ENCODE measurements around the gene SLC16A1.
"Not testable (repeated sequence)": the region's sequence is repeated elsewhere in the genome, so short reads cannot be mapped to it uniquely, and the experiment has no call there.

SLC16A1 gene

GRCh38 chr1:112894010-112894292 is 62.0 kb downstream of the SLC16A1 start:
- no peak for FAIRE-seq
- DNase-seq (ENCODE audit: insufficient read length, low spot score) = no peak
- TF ChIP-seq POU2F2 (IDR thresholded peaks at IDR 0.05; ENCODE audit: low read depth, low read length) = no peak
- no peak for TF ChIP-seq SPI1 (IDR thresholded peaks at IDR 0.05; ENCODE audit: low read depth, low read length)
- no peak for TF ChIP-seq POLR2A (IDR thresholded peaks at IDR 0.05; ENCODE audit: low read depth, low read length)
- TF ChIP-seq TAF1 (IDR thresholded peaks at IDR 0.05; ENCODE audit: low read depth, low read length) = no peak
- no peak for TF ChIP-seq PAX5 (IDR thresholded peaks at IDR 0.05; ENCODE audit: insufficient read depth, low read length, severe bottlenecking)
- TF ChIP-seq POLR2AphosphoS5 (IDR thresholded peaks at IDR 0.05; ENCODE audit: low read depth, low read length) = no peak

GRCh38 chr1:112893288-112894009 is 62.5 kb downstream of the SLC16A1 start:
- no peak for DNase-seq (ENCODE audit: insufficient read length, low spot score)
- TF ChIP-seq SPI1 (IDR thresholded peaks at IDR 0.05; ENCODE audit: low read depth, low read length) (no peak), TAF1 (IDR thresholded peaks at IDR 0.05; ENCODE audit: low read depth, low read length) (no peak), PAX5 (IDR thresholded peaks at IDR 0.05; ENCODE audit: insufficient read depth, low read length, severe bottlenecking) (no peak), POLR2A (IDR thresholded peaks at IDR 0.05; ENCODE audit: low read depth, low read length) (no peak), POLR2AphosphoS5 (IDR thresholded peaks at IDR 0.05; ENCODE audit: low read depth, low read length) (no peak)
- no peak for FAIRE-seq

- not testable (repeated sequence) for DNase-seq (ENCODE audit: insufficient read length, low spot score); FAIRE-seq
Measured at GRCh38 chr1:112889906-112890305, 66.1 kb downstream of the SLC16A1 start.

GRCh38 chr1:112889052-112889768 is 66.8 kb downstream of the SLC16A1 start:
- TF ChIP-seq SPI1 (IDR thresholded peaks at IDR 0.05; ENCODE audit: low read depth, low read length) (no peak), PAX5 (IDR thresholded peaks at IDR 0.05; ENCODE audit: insufficient read depth, low read length, severe bottlenecking) (no peak), POLR2AphosphoS5 (IDR thresholded peaks at IDR 0.05; ENCODE audit: low read depth, low read length) (no peak), TAF1 (IDR thresholded peaks at IDR 0.05; ENCODE audit: low read depth, low read length) (no peak), POLR2A (IDR thresholded peaks at IDR 0.05; ENCODE audit: low read depth, low read length) (no peak), POU2F2 (IDR thresholded peaks at IDR 0.05; ENCODE audit: low read depth, low read length) (no peak)
- no peak for DNase-seq (ENCODE audit: insufficient read length, low spot score)
- FAIRE-seq = no peak

- DNase-seq (ENCODE audit: insufficient read length, low spot score) (no peak), FAIRE-seq (no peak)
Measured at GRCh38 chr1:112888630-112889029, 67.4 kb downstream of the SLC16A1 start.

GRCh38 chr1:112887599-112888283 is 68.3 kb downstream of the SLC16A1 start:
- no peak for DNase-seq (ENCODE audit: insufficient read length, low spot score)
- no peak for FAIRE-seq

More at GRCh38 chr1:112888630-112889029, 67.4 kb downstream of the SLC16A1 start:
- no peak for TF ChIP-seq POLR2A (IDR thresholded peaks at IDR 0.05; ENCODE audit: low read depth, low read length)
- no peak for TF ChIP-seq POU2F2 (IDR thresholded peaks at IDR 0.05; ENCODE audit: low read depth, low read length)
- TF ChIP-seq POLR2AphosphoS5 (IDR thresholded peaks at IDR 0.05; ENCODE audit: low read depth, low read length) = no peak
- no peak for TF ChIP-seq PAX5 (IDR thresholded peaks at IDR 0.05; ENCODE audit: insufficient read depth, low read length, severe bottlenecking)
- TF ChIP-seq TAF1 (IDR thresholded peaks at IDR 0.05; ENCODE audit: low read depth, low read length) = no peak
- TF ChIP-seq SPI1 (IDR thresholded peaks at IDR 0.05; ENCODE audit: low read depth, low read length) = no peak

GRCh38 chr1:112884996-112885395 is 71.0 kb downstream of the SLC16A1 start:
- not testable (repeated sequence) for DNase-seq (ENCODE audit: insufficient read length, low spot score); FAIRE-seq

More at GRCh38 chr1:112887599-112888283, 68.3 kb downstream of the SLC16A1 start:
- TF ChIP-seq PAX5 (IDR thresholded peaks at IDR 0.05; ENCODE audit: insufficient read depth, low read length, severe bottlenecking) (no peak), TAF1 (IDR thresholded peaks at IDR 0.05; ENCODE audit: low read depth, low read length) (no peak), POU2F2 (IDR thresholded peaks at IDR 0.05; ENCODE audit: low read depth, low read length) (no peak), SPI1 (IDR thresholded peaks at IDR 0.05; ENCODE audit: low read depth, low read length) (no peak), POLR2AphosphoS5 (IDR thresholded peaks at IDR 0.05; ENCODE audit: low read depth, low read length) (no peak), POLR2A (IDR thresholded peaks at IDR 0.05; ENCODE audit: low read depth, low read length) (no peak)

GRCh38 chr1:112882271-112882744 is 73.7 kb downstream of the SLC16A1 start:
- DNase-seq (ENCODE audit: insufficient read length, low spot score) = no peak

GRCh38 chr1:112881742-112882127 is 74.3 kb downstream of the SLC16A1 start:
- DNase-seq (ENCODE audit: insufficient read length, low spot score) = no peak
- FAIRE-seq = no peak
- TF ChIP-seq POLR2AphosphoS5 (IDR thresholded peaks at IDR 0.05; ENCODE audit: low read depth, low read length) (no peak), POLR2A (IDR thresholded peaks at IDR 0.05; ENCODE audit: low read depth, low read length) (no peak), TAF1 (IDR thresholded peaks at IDR 0.05; ENCODE audit: low read depth, low read length) (no peak), PAX5 (IDR thresholded peaks at IDR 0.05; ENCODE audit: insufficient read depth, low read length, severe bottlenecking) (no peak)

More at GRCh38 chr1:112882271-112882744, 73.7 kb downstream of the SLC16A1 start:
- no peak for FAIRE-seq
- TF ChIP-seq PAX5 (IDR thresholded peaks at IDR 0.05; ENCODE audit: insufficient read depth, low read length, severe bottlenecking) (no peak), POLR2AphosphoS5 (IDR thresholded peaks at IDR 0.05; ENCODE audit: low read depth, low read length) (no peak), SPI1 (IDR thresholded peaks at IDR 0.05; ENCODE audit: low read depth, low read length) (no peak; the same call in 1 of the 2 replicates), POLR2A (IDR thresholded peaks at IDR 0.05; ENCODE audit: low read depth, low read length) (no peak), POU2F2 (IDR thresholded peaks at IDR 0.05; ENCODE audit: low read depth, low read length) (no peak), TAF1 (IDR thresholded peaks at IDR 0.05; ENCODE audit: low read depth, low read length) (no peak)

All from GM12891 (cell line).